Activated CD4-positive, CD25-positive, alpha-beta regulatory T cell treated with anti-CD3 and anti-CD28 coated beads, Interleukin-2, amount 50 U/mL, for 72 hours (primary cell): ENCODE data around the gene VSX1.

Experiments
- DNase-seq: peaks from one replicate; pipeline ENCODE4 v3.0.0; 2021

Gene VSX1

DNA sequence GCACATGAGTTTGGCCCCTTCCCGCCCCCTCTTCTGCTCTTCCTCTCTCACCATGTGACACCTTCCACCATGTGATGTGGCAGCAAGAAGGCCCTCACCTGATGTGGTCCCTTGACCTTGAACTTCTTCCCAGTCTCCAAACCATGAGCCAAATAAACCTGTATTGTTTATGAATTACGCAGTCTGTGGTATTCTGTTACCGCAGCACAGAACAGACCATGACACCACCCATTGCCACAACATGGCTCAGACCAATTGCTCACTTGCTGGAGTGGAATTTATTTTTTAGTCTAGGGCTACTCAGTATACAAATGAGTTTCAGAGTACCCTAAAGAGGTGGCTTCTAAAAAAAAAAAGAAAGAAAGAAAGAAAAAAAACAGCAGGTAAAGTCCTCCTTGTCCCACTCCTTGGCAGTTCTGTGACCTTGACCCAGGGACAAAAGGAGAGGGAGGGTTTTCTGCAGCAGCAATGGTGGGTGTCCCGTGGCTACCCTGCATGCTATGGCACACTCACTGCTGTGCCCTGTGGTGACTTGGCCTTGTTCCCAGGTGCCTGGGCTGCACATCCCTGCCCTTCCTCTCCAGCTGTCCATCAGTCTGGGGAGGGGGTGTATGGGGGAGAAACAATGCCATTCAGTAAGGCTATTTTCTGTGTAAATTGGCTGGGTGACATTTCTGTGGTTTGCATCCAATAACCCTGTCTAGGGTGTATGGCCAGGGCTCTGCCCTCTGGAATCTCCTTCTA, 5.4 kb upstream of the VSX1 start:
- no peak for DNase-seq

DNA sequence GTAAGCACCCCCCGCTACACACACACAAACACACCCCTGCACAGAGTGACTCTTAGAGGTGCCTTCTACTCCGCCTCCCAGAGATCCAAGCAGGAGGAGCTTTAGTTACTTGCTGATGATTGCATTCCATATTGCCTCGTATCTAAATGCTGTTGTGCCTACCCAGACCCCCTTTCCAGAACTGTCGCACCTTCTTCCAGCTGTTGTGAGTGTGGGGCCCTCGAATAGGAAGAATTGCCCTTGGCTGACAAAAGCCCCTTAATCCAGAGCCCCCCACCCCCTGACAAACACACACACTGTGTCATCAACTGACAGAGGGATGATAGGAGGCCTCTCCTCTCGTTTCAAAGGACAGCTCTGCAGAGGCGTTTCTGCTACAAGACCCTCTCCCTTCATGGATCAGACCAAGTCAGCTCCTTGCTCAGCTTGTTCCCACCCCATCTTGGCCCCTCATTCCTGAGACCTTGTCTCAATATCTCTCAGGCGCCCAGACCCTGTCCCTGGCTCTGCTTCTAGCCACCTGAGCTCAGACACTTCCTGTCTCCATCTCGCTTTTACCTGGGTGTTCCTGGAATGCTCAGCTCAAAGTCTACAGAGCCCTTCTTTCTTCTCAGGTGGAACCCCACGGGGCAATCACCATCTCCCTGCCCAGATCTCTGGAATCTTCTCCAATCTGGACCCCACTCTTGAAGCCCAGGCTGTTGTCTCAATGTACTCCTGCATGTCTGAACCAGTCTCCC, 4.0 kb upstream of the VSX1 start:
- DNase-seq, result no peak

DNA sequence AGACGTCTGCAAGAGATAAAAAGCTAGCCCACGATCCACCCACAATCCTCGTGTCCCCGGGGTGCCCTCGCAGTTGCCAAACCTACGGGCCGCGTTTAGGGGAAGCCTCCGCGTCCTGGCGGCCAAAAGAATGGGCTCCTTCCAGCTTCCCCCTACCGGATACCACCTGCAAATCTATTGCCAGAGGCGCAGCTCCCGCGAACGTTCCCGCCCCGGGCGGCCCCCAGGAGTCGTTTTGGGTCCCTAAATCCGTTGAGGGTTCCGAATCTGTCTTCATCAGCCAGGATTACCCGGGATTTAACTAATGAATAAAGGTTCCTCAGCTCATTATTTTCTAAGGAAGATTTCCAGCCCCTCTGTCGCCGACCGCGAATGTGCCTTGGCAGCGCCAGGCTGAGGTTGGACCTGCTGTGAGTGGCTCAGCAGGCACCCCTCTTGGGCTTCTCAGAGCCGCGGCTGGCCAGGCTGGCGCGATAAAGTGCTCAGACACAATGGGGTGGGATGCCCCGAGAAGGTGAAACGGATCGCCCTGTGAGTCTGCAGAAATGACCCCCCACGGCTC, 2.8 kb upstream of the VSX1 start:
- no peak for DNase-seq

DNA sequence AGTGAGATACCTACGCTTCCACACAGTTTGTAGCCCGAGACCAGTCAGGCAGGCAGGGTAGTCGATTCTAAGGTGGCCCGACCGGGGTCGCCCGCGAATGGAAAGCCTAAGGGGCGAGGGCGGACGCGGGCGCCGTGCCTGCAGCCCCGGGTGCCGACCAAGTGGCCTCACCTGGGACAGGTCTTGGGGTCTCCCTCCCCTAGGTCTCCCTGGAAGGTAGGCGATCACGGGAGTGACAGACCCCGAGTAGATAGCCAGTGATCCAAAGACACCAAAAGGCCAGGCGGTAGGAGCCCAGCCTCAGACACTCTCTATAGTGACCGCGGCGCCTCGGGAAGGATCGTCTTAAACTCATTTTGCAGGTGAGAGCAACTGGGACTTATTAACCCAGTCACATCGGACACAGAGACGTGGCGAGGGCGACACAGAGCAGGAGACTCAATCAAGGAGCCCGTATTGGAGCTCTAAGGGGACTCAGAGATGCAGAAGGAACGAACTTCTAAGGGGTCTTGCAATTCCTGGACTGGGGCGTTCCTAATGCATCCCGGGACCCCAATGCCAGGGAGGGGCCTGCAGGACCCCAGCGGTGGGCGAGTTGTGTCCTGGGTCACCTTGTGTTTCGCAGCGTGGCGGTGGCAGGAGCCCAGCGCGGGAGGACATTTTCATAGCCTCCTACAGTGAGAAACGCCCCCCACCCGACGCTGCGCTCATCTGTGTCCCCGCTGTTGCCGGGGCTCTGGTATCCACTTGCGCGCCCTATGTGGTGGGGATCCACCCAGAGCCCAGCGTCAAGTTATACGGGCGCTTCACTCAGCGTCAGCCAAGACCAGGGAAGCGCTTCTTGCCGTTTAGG, 2.1 kb upstream of the VSX1 start:
- no peak for DNase-seq

DNA sequence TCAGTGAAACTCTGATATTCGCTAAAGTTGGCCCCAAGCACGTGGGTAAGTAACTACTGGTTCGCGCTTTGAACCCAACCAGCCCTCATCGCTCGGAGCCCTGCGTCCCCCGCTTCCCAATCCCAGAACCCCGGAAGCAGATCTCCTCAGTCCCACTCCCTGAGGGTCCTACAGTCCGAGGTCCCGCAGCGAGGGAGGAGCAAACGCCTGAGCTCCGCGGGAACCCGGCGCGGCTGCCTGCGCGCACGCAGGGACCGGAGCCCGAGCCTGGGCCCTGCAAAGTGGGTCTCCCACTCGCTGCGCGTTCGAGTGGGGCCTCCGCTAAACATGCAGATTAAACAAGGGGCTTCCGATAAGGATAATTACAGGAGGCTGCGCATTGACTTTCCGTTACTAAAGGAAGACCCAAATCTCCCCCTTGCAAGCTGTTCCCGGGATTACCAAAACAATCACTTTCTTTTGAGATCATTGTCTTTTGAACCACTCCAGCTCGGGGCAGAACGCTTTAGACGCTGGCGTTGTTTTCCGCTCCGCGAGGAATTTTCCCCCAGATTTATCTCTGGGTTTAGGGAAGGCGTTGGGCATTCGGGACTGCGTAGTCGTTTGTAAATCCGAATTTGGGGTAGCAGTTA, 1.3 kb upstream of the VSX1 start:
- DNase-seq, result no peak

DNA sequence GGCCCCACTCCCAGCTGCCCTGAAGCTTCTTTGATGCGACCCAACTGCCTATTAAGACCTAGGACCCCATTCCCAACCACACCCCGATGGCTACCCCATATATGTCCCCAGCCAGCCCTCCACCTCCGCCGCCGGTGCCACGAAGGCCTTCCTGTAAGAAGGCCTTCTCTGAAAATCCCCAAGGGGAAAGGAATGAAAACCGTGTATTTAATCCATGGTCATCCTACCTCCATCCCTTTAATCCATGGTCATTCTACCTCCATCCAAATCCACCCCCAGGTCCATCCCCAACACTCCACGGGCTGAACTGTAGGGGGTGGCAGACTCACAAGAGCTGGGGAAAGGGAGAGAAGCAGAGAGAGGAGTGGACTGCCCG, 545 bp upstream of the VSX1 start:
- no peak for DNase-seq

DNA sequence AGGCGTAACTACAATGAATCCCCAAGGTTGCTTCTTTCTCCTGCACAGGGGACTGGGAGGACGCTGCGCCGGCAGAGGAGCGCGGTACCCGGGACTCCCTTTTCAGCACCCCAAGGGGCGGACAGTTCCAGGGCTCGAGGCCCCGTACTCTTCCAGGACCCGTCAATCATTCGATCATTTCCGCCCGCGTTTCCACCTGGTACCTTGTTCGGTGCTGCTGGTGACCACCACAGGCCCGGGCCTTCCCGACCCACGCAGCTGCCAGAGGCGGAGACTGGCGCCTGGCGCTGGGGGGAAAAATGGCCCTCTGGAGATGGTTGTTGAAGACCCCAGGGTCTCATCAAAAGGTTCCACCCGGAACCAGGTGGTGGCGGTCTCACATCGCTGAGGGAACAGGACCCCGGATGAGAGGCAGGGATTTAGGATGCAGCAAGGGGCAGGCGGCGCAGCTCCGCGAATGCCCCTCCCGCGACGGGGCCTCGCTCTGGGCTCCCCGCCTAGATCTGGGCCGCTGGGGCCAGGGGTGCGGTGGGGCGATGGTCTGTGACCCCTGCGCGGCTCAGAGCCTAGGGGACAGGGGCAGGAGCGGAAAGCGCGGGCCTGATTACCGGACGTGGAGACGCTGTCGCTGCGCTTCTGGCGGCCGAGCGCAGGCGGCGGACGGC, 744 bp downstream of the VSX1 start:
- no peak for DNase-seq

DNA sequence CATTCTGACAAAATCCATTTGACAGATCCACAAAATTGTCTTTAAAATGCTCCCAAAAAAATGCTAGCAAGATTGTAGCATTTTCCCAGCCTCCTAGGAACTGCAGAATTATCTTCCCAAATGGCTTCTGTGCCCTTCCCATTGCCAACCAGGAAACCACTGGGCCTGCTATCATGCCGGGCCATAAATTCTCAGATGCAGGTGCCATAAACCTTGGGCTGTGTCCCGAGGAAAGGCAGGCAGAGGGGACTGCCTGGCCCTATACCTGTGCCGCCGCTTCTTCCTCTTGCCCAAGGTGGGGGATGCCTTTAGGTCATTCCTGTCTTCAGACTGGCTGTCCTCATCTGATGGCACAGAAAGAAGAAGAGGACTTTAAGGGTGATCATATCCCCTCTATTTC, 2.8 kb downstream of the VSX1 start:
- no peak for DNase-seq

DNA sequence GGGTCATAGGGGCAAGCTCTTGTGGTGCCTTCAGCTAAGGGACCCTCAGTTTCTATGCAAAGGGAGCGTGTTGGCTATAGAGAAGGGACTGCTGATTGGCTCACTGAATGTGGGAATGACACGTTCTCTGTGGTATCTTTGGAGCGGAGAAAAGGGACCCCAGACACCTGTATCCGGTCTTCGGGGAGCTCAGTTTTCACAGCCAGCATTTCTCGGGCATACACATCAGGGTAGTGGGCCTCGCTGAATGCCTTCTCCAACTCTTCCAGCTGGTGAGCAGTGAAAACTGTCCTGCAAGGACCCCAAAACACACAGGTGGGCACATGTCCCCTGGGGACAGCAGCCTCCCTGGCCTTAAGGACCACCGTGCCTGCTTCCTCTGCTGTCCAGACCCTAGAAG, 3.3 kb downstream of the VSX1 start:
- DNase-seq, result no peak

DNA sequence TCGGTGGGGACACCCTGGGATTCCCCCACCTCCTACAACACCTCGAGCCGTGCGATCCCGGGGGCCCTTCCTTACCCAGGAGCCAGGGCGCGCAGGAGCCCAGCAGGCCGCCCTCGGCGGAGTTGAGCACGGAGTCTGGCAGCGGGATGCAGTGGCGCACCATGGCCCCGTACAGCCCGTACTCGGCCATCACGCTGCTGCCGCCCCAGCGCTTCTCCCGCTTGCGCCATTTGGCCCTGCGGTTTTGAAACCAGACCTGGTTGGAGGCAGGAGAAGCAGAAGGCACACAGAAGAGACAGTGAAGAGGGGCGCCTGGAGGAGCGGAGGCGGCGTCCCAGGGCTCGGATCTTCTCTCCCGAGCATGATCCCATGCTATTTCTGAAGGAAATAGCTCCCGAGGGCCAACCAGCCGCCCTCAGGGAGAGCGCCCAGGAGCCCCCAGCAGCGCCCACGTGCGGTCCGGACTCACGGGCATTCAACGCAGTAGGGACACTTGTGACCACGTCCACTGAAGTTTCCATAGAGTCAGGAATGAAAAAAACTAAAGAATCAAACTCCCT, 4.3 kb downstream of the VSX1 start:
- DNase-seq, result no peak

DNA sequence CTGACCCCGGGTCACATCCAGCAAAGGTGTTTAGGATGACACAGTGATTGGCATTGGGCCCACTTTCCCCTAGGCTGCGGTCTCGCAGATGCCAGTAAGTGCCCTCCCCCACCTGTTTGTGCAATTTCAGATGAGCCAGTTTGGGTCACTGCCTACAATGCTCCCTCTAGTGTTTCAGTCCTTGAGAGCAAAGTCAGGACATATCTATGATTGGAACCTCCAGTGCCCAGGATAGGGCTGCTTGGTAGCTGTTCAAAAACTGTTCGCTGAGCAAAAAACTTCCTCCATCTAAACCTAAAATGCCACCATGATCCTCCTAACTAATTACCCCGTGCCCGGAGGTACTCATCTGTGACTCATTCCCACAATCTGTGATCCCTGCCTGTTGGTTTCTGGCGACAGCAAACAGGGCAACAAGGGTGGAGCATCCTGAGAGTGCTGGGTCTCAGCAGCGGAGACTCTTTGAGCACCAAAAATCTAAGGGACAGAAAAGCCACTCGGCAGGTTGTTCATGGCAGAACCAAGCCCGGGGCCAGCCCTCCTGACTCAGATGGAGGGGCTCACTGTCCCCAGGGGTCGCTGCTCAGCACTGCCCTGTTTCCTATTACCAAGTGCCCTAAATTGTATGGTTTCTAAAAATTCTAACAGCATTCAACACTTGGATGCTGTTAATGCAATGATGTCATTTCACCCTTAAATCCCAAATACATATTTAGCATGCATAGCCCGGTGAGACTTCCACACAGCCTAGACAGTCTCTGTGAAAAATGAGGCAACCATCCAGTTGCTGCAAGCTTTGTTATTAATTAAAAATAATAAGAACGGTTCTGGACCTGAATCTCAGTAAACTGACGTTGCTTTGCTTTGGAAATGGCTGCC, 5.0 kb downstream of the VSX1 start:
- DNase-seq, result no peak

DNA sequence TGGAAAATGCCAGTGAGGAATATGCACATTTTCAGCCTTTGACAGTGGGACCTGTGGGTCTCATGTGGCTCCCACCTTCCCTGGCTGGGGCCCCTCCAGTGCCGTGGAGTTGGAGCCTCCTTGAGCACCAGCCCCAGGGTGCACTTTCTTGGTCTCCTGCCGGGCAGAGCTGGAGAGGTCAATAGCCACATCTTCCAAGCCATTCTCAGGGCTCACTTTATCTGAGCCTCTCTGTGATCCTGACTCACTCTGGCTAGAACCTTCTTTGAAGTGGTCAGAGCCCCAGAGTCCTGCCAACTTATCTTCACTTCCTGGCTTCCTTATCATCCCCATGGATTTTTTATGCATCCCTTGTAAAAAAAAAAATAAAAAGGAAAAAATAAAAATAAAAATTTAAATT, 5.7 kb downstream of the VSX1 start:
- no peak for DNase-seq

DNA sequence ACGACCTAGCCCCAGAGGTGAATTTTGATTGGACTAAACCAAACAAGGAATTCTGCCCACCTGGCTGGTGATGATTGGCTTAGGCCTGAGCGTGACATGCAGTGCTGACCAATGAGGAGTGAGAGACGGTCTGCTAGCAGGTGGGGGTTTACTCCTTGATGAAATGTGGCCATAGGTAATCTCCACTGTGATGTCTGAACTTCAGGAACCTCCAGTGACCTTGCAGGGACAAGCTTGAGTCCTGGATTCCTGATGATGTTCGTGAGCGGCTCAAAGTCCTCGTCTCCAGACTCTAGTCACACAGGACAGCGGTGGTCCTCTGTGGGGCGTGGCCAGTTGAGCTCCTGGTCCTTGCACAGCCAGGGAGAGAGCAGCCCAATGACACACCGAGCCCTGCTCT, 8.4 kb downstream of the VSX1 start:
- no peak for DNase-seq

DNA sequence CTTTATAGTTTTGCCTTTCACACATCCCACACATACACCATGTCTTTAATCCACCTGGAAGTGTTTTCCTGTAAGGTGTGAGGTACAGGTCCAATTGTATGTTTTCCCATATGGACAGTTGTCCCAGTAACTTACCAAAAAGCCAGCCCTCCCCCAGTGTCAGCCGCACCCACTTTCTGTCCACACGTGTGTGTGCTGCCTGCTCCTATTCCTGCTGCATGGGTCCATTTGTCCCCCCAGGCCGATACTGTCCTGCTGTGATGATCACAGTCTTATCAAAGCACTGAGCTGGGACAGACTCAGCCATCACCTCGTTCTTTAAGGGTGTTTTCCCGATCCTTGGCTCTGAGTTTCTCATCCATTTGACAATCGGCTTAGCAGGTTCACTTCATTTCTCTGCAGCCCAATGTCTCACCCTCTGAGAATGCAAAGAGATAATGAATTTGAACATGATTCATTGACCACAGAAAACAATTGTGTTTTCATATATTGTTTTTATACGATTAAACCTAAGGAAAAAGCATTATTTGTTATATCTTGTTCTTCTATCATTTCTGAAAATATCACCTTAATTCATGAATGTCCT, 9.6 kb downstream of the VSX1 start:
- DNase-seq, result no peak

DNA sequence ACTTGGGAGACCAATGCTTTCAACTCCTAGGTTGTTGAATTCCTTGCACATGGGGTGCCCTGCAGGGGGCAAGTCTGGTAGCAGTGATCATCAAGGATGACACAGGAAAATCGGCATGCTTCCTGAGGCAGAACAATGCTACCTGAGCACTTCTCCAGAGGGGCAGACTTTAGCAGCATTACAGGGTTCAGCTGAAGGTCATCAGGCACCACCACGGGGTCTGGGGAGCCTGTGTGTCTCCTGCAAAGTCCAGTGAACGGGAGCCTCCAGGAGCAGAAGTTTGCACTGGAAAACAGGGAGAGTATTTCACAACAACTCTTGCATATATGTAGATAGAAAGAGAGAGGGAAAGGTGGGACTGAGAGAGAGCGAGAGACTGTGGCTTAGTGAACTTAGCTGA, 10.2 kb downstream of the VSX1 start:
- DNase-seq, result no peak

DNA sequence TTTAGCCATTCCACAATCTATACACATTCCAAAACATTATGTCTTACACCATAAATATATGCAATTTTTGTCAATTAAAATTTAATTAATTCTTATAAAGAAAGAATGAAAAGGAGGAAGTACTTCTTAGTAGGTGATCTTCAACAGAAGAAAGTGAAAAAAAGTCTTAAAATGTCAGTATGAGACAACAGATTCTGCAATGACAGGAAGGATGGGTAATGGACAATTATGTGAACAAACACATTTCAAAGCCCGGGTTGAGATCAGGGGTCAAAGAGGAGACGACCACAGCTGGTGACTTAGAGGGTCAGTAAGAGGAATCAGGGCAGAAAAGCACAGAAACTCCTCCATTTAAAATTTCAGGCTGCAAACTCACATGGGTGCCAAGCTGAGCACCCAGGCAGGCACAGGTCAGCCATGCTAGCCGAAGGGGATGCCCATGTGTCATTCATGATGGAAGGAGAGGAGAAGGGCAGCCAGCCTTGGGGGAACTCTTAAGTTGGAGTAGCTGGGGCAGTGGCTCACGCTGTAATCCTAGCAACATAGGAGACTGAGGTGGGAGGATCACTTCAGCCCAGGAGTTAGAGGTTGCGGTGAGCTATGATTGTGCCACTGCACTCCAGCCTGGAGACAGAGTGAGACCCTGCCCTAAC, 11.0 kb downstream of the VSX1 start:
- no peak for DNase-seq

DNA sequence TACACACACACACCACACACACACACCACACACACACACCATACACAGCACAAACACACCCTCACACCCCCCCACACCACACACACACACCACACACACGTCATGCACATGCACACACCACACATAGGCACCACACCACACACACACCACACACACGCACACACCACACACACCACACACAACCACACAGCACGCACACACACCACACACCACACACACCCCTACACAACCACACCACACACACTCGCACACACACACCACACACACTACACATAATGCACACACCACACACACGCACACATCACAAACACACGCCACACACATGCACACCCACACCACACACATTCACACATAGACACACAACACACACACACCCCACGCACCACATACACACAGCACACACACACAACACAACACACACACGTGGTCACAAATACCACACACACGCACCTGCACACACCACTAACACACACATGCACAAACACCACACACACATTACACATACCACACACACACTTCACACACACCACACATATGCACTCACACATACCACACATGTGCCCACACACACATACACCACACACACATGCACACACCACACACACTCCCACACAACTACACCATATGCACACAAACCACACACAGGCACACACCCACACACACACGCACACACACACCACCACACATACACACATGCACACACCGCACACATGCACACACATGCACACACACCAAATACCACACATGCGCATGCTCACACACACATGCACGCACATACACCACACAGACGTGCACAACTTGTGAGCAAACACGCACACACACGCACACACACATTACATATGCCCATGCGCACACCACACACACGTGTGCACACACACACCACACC, 14.6 kb downstream of the VSX1 start:
- DNase-seq, result no peak

DNA sequence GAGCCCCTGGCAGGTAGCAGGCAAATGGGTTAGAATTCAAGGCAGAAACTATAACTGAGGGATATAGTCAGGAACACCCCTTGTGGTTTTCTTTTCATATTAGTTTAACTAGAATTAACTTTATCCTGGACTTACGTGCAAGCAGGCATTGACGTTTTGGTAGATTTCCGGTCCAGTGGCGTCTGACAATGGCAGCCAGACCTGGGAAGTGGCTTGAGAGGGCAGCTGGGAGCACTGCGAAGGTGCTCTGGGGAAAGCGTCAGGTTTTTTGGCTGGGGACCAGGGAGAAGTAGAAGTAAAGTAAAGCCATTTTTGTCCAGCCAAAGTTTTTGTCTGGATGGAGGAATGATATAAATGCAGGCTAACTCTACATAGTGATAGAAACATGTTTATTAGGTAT, 15.6 kb downstream of the VSX1 start:
- no peak for DNase-seq
